GM12801 (cell line): Measurements from ENCODE around the gene KRTAP10-10.

Source experiments
- CTCF ChIP-seq: IDR thresholded peaks from one replicate; pipeline ENCODE4 v1.5.1; 2011; ENCODE audit warnings: control low read depth; ENCODE audit not compliant: insufficient read length; ENCODE audit errors: extremely low read depth

The KRTAP10-10 gene

GRCh38 chr21:44657635-44658540, 20.7 kb downstream of the KRTAP10-10 start, which contains the start of gene KRTAP12-3:
TSS of gene KRTAP12-3 (plus strand) at chr21:44657932. CDS start at chr21:44657980, 48 bp downstream.
- TF ChIP-seq CTCF: no peak

GRCh38 chr21:44658541-44658910, 21.4 kb downstream of the KRTAP10-10 start:
- TF ChIP-seq CTCF: no peak

- TF ChIP-seq CTCF: no peak
Measured at GRCh38 chr21:44658913-44659595, 21.9 kb downstream of the KRTAP10-10 start.

- TF ChIP-seq CTCF: no peak
Measured at GRCh38 chr21:44664691-44665090, 27.5 kb downstream of the KRTAP10-10 start.

- no peak for TF ChIP-seq CTCF
Measured at GRCh38 chr21:44666401-44667320, 29.5 kb downstream of the KRTAP10-10 start, which contains the start of gene KRTAP12-2. TSS of gene KRTAP12-2 (minus strand) at chr21:44666927. CDS start at chr21:44666886, 41 bp downstream.

- no peak for TF ChIP-seq CTCF
Measured at GRCh38 chr21:44667612-44668011, 30.5 kb downstream of the KRTAP10-10 start.
